ENCODE data around the gene PMIS2. TPM values are rescaled to one million over a fixed set of nuclear protein-coding genes. Genes with fewer than 3 reads are reported as not detected.
"Not testable (repeated sequence)": the region's sequence is repeated elsewhere in the genome, so short reads cannot be mapped to it uniquely, and the experiment has no call there.

The PMIS2 gene
- total RNA-seq, 8 experiments from 2014 or later, result 0.66 TPM; not detected in 7

- H3K4me1 ChIP-seq (replicated peaks in 1 of 2), result no peaks in the 10 kb centered on the region
- ATAC-seq (replicated peaks in 6 of 8), result no peak
- WGBS, 10 experiments, result 13 to 70% (median 58%) methylated on average over 2 to 7 of the region's 7 CpGs
- no peak overlapping the region for H3K27ac ChIP-seq
- in situ Hi-C loops (cut with MboI; ENCODE audit: low pct_unique_long_range_greater_than_20kb in 2 of 9, low sequenced_read_pairs in 9 of 9, unreplicated experiment in 9 of 9), result no loop called here
- H3K4me3 ChIP-seq, result no peak overlapping the region
Observed at GRCh38 chr19:35578707-35579106, 7.3 kb upstream of the PMIS2 start.

- WGBS, 10 experiments, result 0 to 43% (median 33%) methylated on average over 1 of the region's 1 CpG; no CpG with 5 or more reads in 7 of the 10 experiments
- in situ Hi-C loops (cut with MboI; ENCODE audit: low pct_unique_long_range_greater_than_20kb in 2 of 9, low sequenced_read_pairs in 9 of 9, unreplicated experiment in 9 of 9), result no loop called here
- Histone ChIP-seq H3K4me3 (no peak overlapping the region), H3K27ac (no peak overlapping the region), H3K4me1 (replicated peaks in 1 of 2) (no peaks in the 10 kb centered on the region)
- no peak for ATAC-seq (replicated peaks in 6 of 8)
Observed at GRCh38 chr19:35582760-35583159, 3.2 kb upstream of the PMIS2 start.

GRCh38 chr19:35587321-35587720, 1.3 kb downstream of the PMIS2 start:
- Histone ChIP-seq H3K27ac (no peak overlapping the region), H3K4me3 (no peak overlapping the region), H3K4me1 (replicated peaks in 1 of 2) (no peaks in the 10 kb centered on the region)
- in situ Hi-C loops (cut with MboI; ENCODE audit: low pct_unique_long_range_greater_than_20kb in 2 of 9, low sequenced_read_pairs in 9 of 9, unreplicated experiment in 9 of 9), result no loop called here
- ATAC-seq (replicated peaks in 6 of 8), result peak in 1 of 8 experiments; percentile 44
- WGBS, 10 experiments, result 0% methylated on average over 1 of the region's 1 CpG; no CpG with 5 or more reads in 8 of the 10 experiments

- in situ Hi-C loops (cut with MboI; ENCODE audit: low pct_unique_long_range_greater_than_20kb in 2 of 9, low sequenced_read_pairs in 9 of 9, unreplicated experiment in 9 of 9), result no loop called here
- no peaks in the 10 kb centered on the region for H3K4me1 ChIP-seq (replicated peaks in 1 of 2)
- no peak for ATAC-seq (replicated peaks in 6 of 8)
- H3K27ac ChIP-seq, result no peak overlapping the region
- no peak overlapping the region for H3K4me3 ChIP-seq
- WGBS, 10 experiments, result 14 to 100% (median 89%) methylated on average over 1 to 3 of the region's 3 CpGs; no CpG with 5 or more reads in 1 of the 10 experiments
Observed at GRCh38 chr19:35590875-35591274, 4.9 kb downstream of the PMIS2 start.

GRCh38 chr19:35592226-35592625, 6.3 kb downstream of the PMIS2 start:
- Histone ChIP-seq H3K27ac (no peak overlapping the region), H3K4me1 (replicated peaks in 1 of 2) (no peaks in the 10 kb centered on the region), H3K4me3 (no peak overlapping the region)
- WGBS, 10 experiments, result 0 to 50% (median 29%) methylated on average over 2 to 8 of the region's 8 CpGs; no CpG with 5 or more reads in 2 of the 10 experiments
- ATAC-seq (replicated peaks in 6 of 8), result peak in 1 of 8 experiments; percentile 26
- in situ Hi-C loops (cut with MboI; ENCODE audit: low pct_unique_long_range_greater_than_20kb in 2 of 9, low sequenced_read_pairs in 9 of 9, unreplicated experiment in 9 of 9), result no loop called here

GRCh38 chr19:35595026-35595425, 9.1 kb downstream of the PMIS2 start:
- WGBS, 10 experiments, result 80 to 100% (median 82%) methylated on average over 1 of the region's 3 CpGs; no CpG with 5 or more reads in 6 of the 10 experiments
- H3K27ac ChIP-seq; ATAC-seq (replicated peaks in 6 of 8); H3K4me3 ChIP-seq; H3K4me1 ChIP-seq (replicated peaks in 1 of 2); in situ Hi-C loops (cut with MboI; ENCODE audit: low pct_unique_long_range_greater_than_20kb in 2 of 9, low sequenced_read_pairs in 9 of 9, unreplicated experiment in 9 of 9): not testable (repeated sequence)

GRCh38 chr19:35595928-35596327, 10.0 kb downstream of the PMIS2 start:
- WGBS, 10 experiments, result 20 to 100% (median 73%) methylated on average over 1 of the region's 1 CpG; no CpG with 5 or more reads in 4 of the 10 experiments
- Histone ChIP-seq H3K4me1 (replicated peaks in 1 of 2) (no peaks in the 10 kb centered on the region), H3K4me3 (no peak overlapping the region), H3K27ac (no peak overlapping the region)
- ATAC-seq (replicated peaks in 6 of 8), result no peak
- in situ Hi-C loops (cut with MboI; ENCODE audit: low pct_unique_long_range_greater_than_20kb in 2 of 9, low sequenced_read_pairs in 9 of 9, unreplicated experiment in 9 of 9), result no loop called here

- Histone ChIP-seq H3K27ac (no peak overlapping the region), H3K4me3 (no peak overlapping the region), H3K4me1 (replicated peaks in 1 of 2) (no peaks in the 10 kb centered on the region)
- in situ Hi-C loops (cut with MboI; ENCODE audit: low pct_unique_long_range_greater_than_20kb in 2 of 9, low sequenced_read_pairs in 9 of 9, unreplicated experiment in 9 of 9), result no loop called here
- 18 to 68% (median 46%) methylated on average over 1 to 3 of the region's 4 CpGs; no CpG with 5 or more reads in 3 of the 10 experiments for WGBS, 10 experiments
- ATAC-seq (replicated peaks in 6 of 8), result peak in 1 of 8 experiments; percentile 78
Observed at GRCh38 chr19:35596366-35596999, 10.5 kb downstream of the PMIS2 start.

GRCh38 chr19:35601971-35602370, 16.0 kb downstream of the PMIS2 start:
- 0 to 100% (median 62%) methylated on average over 1 to 3 of the region's 3 CpGs; no CpG with 5 or more reads in 4 of the 10 experiments for WGBS, 10 experiments
- in situ Hi-C loops (cut with MboI; ENCODE audit: low pct_unique_long_range_greater_than_20kb in 2 of 9, low sequenced_read_pairs in 9 of 9, unreplicated experiment in 9 of 9), result no loop called here
- H3K4me1 ChIP-seq (replicated peaks in 1 of 2), result no peaks in the 10 kb centered on the region
- no peak overlapping the region for H3K4me3 ChIP-seq
- ATAC-seq (replicated peaks in 6 of 8), result no peak
- no peak overlapping the region for H3K27ac ChIP-seq

- WGBS, 10 experiments, result 0 to 100% (median 86%) methylated on average over 1 to 2 of the region's 4 CpGs; no CpG with 5 or more reads in 6 of the 10 experiments
- H3K4me1 ChIP-seq (replicated peaks in 1 of 2); H3K27ac ChIP-seq; ATAC-seq (replicated peaks in 6 of 8); in situ Hi-C loops (cut with MboI; ENCODE audit: low pct_unique_long_range_greater_than_20kb in 2 of 9, low sequenced_read_pairs in 9 of 9, unreplicated experiment in 9 of 9); H3K4me3 ChIP-seq: not testable (repeated sequence)
Observed at GRCh38 chr19:35604436-35604835, 18.5 kb downstream of the PMIS2 start.

GRCh38 chr19:35607170-35607569, 21.2 kb downstream of the PMIS2 start:
- in situ Hi-C loops (cut with MboI; ENCODE audit: low pct_unique_long_range_greater_than_20kb in 2 of 9, low sequenced_read_pairs in 9 of 9, unreplicated experiment in 9 of 9); H3K4me1 ChIP-seq (replicated peaks in 1 of 2); H3K4me3 ChIP-seq; ATAC-seq (replicated peaks in 6 of 8); H3K27ac ChIP-seq: not testable (repeated sequence)
- 38 to 100% (median 90%) methylated on average over 1 to 8 of the region's 8 CpGs; no CpG with 5 or more reads in 5 of the 10 experiments for WGBS, 10 experiments

- Histone ChIP-seq H3K4me3 (no peak overlapping the region), H3K27ac (no peak overlapping the region), H3K4me1 (replicated peaks in 1 of 2) (peaks cover 0 to 2% of the 10 kb centered on the region in 2 donors)
- no peak for ATAC-seq (replicated peaks in 6 of 8)
- 10 to 63% (median 31%) methylated on average over 1 to 3 of the region's 3 CpGs; no CpG with 5 or more reads in 4 of the 10 experiments for WGBS, 10 experiments
- in situ Hi-C loops (cut with MboI; ENCODE audit: low pct_unique_long_range_greater_than_20kb in 2 of 9, low sequenced_read_pairs in 9 of 9, unreplicated experiment in 9 of 9), result no loop called here
Observed at GRCh38 chr19:35607661-35608060, 21.7 kb downstream of the PMIS2 start.

- Histone ChIP-seq H3K4me3 (no peak overlapping the region), H3K27ac (no peak overlapping the region), H3K4me1 (replicated peaks in 1 of 2) (peaks cover 2% of the 10 kb centered on the region in 2 donors)
- ATAC-seq (replicated peaks in 6 of 8), result no peak
- 0 to 100% (median 51%) methylated on average over 1 to 2 of the region's 2 CpGs; no CpG with 5 or more reads in 5 of the 10 experiments for WGBS, 10 experiments
- in situ Hi-C loops (cut with MboI; ENCODE audit: low pct_unique_long_range_greater_than_20kb in 2 of 9, low sequenced_read_pairs in 9 of 9, unreplicated experiment in 9 of 9), result no loop called here
Observed at GRCh38 chr19:35608251-35608650, 22.3 kb downstream of the PMIS2 start.
